Coronary artery (tissue), 2 donors: ENCODE measurements around the gene DHX29.

ENCODE experiments used
- DNase-seq: peaks from one replicate; pipeline ENCODE4 v3.0.0-alpha.2; 2017; ENCODE audit warnings: low spot score
- H3K27ac ChIP-seq, 2 donors: fragments of 200-600 bp; sonication (generic); one replicate each; pipeline ENCODE4 v1.5.1; 2016 to 2019
- H3K4me3 ChIP-seq: fragments of 200-600 bp; sonication (generic); 2 replicates; pipeline ENCODE4 v1.5.1; 2016; ENCODE audit warnings: mild to moderate bottlenecking, moderate library complexity
- TF ChIP-seq, protein P1 (sequence below): fragments of 200-600 bp; sonication (generic); IDR thresholded peaks from one replicate; pipeline ENCODE4 v1.5.1; 2019; ENCODE audit warnings: antibody characterized with exemption

Gene DHX29

GRCh38 chr5:55316837-55317236 lies 9.3 kb upstream of the DHX29 start:
- no peak overlapping the region for H3K4me3 ChIP-seq
- DNase-seq, result no peak
- TF ChIP-seq, protein P1, sequence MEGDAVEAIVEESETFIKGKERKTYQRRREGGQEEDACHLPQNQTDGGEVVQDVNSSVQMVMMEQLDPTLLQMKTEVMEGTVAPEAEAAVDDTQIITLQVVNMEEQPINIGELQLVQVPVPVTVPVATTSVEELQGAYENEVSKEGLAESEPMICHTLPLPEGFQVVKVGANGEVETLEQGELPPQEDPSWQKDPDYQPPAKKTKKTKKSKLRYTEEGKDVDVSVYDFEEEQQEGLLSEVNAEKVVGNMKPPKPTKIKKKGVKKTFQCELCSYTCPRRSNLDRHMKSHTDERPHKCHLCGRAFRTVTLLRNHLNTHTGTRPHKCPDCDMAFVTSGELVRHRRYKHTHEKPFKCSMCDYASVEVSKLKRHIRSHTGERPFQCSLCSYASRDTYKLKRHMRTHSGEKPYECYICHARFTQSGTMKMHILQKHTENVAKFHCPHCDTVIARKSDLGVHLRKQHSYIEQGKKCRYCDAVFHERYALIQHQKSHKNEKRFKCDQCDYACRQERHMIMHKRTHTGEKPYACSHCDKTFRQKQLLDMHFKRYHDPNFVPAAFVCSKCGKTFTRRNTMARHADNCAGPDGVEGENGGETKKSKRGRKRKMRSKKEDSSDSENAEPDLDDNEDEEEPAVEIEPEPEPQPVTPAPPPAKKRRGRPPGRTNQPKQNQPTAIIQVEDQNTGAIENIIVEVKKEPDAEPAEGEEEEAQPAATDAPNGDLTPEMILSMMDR, result no peak
- no peak overlapping the region for H3K27ac ChIP-seq

DNA sequence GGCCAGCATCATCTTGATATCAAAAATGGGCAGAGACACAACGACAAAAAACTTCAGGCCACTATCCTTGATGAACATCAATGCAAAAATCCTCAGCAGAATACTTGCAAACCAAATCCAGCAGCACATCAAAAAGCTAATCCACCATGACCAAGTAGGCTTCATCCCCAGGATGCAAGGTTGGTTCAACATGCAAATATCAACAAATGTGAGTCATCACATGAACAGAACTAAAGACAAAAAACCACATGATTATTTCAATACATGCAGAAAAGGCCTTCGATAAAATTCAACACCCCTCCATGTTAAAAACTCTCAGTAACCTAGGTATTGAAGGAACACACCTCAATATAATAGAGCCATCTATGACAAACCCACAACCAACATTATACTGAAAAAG lies 8.8 kb upstream of the DHX29 start:
- TF ChIP-seq, protein P1, result no peak
- DNase-seq, result no peak
- H3K4me3 ChIP-seq, result no peak overlapping the region
- no peak overlapping the region for H3K27ac ChIP-seq

- TF ChIP-seq, protein P1, result no peak
Observed at GRCh38 chr5:55313870-55314617, 6.5 kb upstream of the DHX29 start.

GRCh38 chr5:55308254-55308836 lies 851 bp upstream of the DHX29 start:
- peak overlapping the region; percentile 82 for H3K4me3 ChIP-seq
- TF ChIP-seq, protein P1, result no peak
- DNase-seq, result no peak
- H3K27ac ChIP-seq, result peak overlapping the region; percentile 91 to 94

More at GRCh38 chr5:55313870-55314617, 6.5 kb upstream of the DHX29 start:
- no peak overlapping the region for H3K4me3 ChIP-seq
- no peak for DNase-seq
- H3K27ac ChIP-seq, result no peak overlapping the region

DNA sequence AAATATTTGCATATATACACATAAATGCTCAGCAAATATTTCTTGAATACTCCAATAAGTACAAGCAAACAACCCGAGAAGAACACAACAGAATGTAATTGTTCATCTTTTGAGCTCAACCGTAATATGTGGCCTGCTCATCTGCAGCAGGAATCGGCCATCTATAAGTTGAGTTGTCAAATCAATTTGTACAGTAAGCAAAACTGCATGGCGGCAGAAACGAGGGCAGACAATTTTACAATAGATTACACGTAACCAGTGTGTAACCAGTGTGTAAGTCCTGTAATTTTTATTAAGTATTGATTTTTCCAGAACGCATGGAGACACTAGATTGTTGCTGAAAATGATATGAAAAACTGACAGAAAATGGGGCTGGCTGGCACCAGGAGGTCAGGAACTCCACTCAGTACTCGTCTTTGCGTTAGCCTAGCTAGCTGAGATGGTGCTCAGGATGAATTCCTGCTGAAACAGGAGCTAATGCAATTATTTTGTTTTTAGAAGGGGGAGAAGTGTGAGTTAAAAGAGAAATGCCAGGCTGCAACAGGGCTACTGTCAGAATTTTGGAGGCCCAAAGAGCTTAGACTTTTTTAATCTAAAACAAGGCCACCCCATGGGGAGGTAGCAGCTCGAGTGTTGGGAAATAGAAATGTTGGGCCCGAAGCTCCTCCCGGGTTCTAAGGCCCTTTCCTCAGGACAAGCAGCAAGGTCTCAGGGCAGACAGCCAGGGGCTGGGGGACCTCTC lies 682 bp downstream of the DHX29 start:
- no peak for DNase-seq
- peak overlapping the region; percentile 91 to 94 for H3K27ac ChIP-seq
- H3K4me3 ChIP-seq, result peak overlapping the region; percentile 82
- TF ChIP-seq, protein P1, result no peak

- no peak overlapping the region for H3K27ac ChIP-seq
- TF ChIP-seq, protein P1, result no peak
- peak overlapping the region; percentile 82 for H3K4me3 ChIP-seq
- no peak for DNase-seq
Observed at GRCh38 chr5:55305345-55305744, 2.1 kb downstream of the DHX29 start.
